ENCODE measurements around the gene CDH23.
"Not testable (repeated sequence)": the region's sequence is repeated elsewhere in the genome, so short reads cannot be mapped to it uniquely, and the experiment has no call there.

Gene CDH23

GRCh38 chr10:71396711-71397295, at the start of gene CDH23:
CDH23 (plus strand) TSS chr10:71396920; CDS start chr10:71439832, 42,912 bp downstream.
- DNase-seq = peak; percentile 35

- DNase-seq = no peak
These were observed 48.9 kb upstream of the CDH23 start for GRCh38 chr10:71347587-71348395.

GRCh38 chr10:71348850-71349249, 47.9 kb upstream of the CDH23 start:
- no peak for DNase-seq

GRCh38 chr10:71349406-71349805, 47.3 kb upstream of the CDH23 start:
- no peak for DNase-seq

- no peak for DNase-seq
These were observed 45.6 kb upstream of the CDH23 start for GRCh38 chr10:71351087-71351486.

GRCh38 chr10:71351628-71352319, 44.9 kb upstream of the CDH23 start:
- no peak for DNase-seq

- no peak for DNase-seq
These were observed 43.1 kb upstream of the CDH23 start for GRCh38 chr10:71353639-71354038.

- DNase-seq = no peak
These were observed 41.9 kb upstream of the CDH23 start for GRCh38 chr10:71354776-71355175.

GRCh38 chr10:71355886-71356285, 40.8 kb upstream of the CDH23 start:
- DNase-seq = no peak

- no peak for DNase-seq
These were observed 38.9 kb upstream of the CDH23 start for GRCh38 chr10:71357792-71358265.

- DNase-seq = no peak
These were observed 38.4 kb upstream of the CDH23 start for GRCh38 chr10:71358277-71358676.

GRCh38 chr10:71358906-71359305, 37.8 kb upstream of the CDH23 start:
- DNase-seq = not testable (repeated sequence)

GRCh38 chr10:71359364-71360046, 37.2 kb upstream of the CDH23 start:
- peak; percentile 47 for DNase-seq

- no peak for DNase-seq
These were observed 36.0 kb upstream of the CDH23 start for GRCh38 chr10:71360735-71361134.

- DNase-seq = no peak
These were observed 35.1 kb upstream of the CDH23 start for GRCh38 chr10:71361581-71361980.

- DNase-seq = no peak
These were observed 34.6 kb upstream of the CDH23 start for GRCh38 chr10:71362141-71362540.

- no peak for DNase-seq
These were observed 32.8 kb upstream of the CDH23 start for GRCh38 chr10:71363936-71364335.

- DNase-seq = no peak
These were observed 31.4 kb upstream of the CDH23 start for GRCh38 chr10:71365366-71365765.

GRCh38 chr10:71366690-71367089, 30.0 kb upstream of the CDH23 start:
- no peak for DNase-seq

- no peak for DNase-seq
These were observed 29.4 kb upstream of the CDH23 start for GRCh38 chr10:71367271-71367670.

GRCh38 chr10:71368176-71368575, 28.5 kb upstream of the CDH23 start:
- DNase-seq = no peak

GRCh38 chr10:71368643-71369042, 28.1 kb upstream of the CDH23 start:
- DNase-seq = peak; percentile 28

GRCh38 chr10:71369602-71370001, 27.1 kb upstream of the CDH23 start:
- no peak for DNase-seq
